ENCODE data around the gene CAMK4.

- TF ChIP-seq EZH2 (IDR thresholded peaks at IDR 0.05; ENCODE audit: borderline replicate concordance, low read length): no peak
- TF ChIP-seq, protein P1, sequence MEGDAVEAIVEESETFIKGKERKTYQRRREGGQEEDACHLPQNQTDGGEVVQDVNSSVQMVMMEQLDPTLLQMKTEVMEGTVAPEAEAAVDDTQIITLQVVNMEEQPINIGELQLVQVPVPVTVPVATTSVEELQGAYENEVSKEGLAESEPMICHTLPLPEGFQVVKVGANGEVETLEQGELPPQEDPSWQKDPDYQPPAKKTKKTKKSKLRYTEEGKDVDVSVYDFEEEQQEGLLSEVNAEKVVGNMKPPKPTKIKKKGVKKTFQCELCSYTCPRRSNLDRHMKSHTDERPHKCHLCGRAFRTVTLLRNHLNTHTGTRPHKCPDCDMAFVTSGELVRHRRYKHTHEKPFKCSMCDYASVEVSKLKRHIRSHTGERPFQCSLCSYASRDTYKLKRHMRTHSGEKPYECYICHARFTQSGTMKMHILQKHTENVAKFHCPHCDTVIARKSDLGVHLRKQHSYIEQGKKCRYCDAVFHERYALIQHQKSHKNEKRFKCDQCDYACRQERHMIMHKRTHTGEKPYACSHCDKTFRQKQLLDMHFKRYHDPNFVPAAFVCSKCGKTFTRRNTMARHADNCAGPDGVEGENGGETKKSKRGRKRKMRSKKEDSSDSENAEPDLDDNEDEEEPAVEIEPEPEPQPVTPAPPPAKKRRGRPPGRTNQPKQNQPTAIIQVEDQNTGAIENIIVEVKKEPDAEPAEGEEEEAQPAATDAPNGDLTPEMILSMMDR (conservative IDR thresholded peaks at IDR 0.05 in 1 of 2, IDR thresholded peaks at IDR 0.05 in 1 of 2; ENCODE audit: extremely low read depth in 1 of 2, insufficient read depth in 1 of 2, low read depth in 1 of 2, low read length in 2 of 2): no peak
These were observed 229.1 kb downstream of the CAMK4 start for GRCh38 chr5:111453295-111453694.
